ENCODE measurements around the gene TRAK2.
"Not testable (repeated sequence)": the region's sequence is repeated elsewhere in the genome, so short reads cannot be mapped to it uniquely, and the experiment has no call there.

The TRAK2 gene

GRCh38 chr2:201450954-201451291 lies 335 bp downstream of the TRAK2 start:
- DNase-seq, result no peak

- peak; percentile 58 for DNase-seq
Measured at GRCh38 chr2:201448701-201449100, 2.6 kb downstream of the TRAK2 start.

- no peak for DNase-seq
Measured at GRCh38 chr2:201448061-201448460, 3.2 kb downstream of the TRAK2 start.

GRCh38 chr2:201447086-201447485 lies 4.2 kb downstream of the TRAK2 start:
- DNase-seq, result no peak

- DNase-seq, result no peak
Measured at GRCh38 chr2:201444746-201445465, 6.4 kb downstream of the TRAK2 start.

- DNase-seq, result no peak
Measured at GRCh38 chr2:201441409-201441808, 9.8 kb downstream of the TRAK2 start.

- DNase-seq, result no peak
Measured at GRCh38 chr2:201440182-201440581, 11.1 kb downstream of the TRAK2 start.

GRCh38 chr2:201439336-201439922 lies 11.8 kb downstream of the TRAK2 start:
- DNase-seq, result not testable (repeated sequence)

- no peak for DNase-seq
Measured at GRCh38 chr2:201436141-201436540, 15.1 kb downstream of the TRAK2 start.

GRCh38 chr2:201433394-201433995 lies 17.8 kb downstream of the TRAK2 start:
- DNase-seq, result no peak

GRCh38 chr2:201432621-201433393 lies 18.5 kb downstream of the TRAK2 start:
- DNase-seq, result no peak

GRCh38 chr2:201432038-201432620 lies 19.1 kb downstream of the TRAK2 start:
- no peak for DNase-seq

- DNase-seq, result no peak
Measured at GRCh38 chr2:201430839-201431238, 20.4 kb downstream of the TRAK2 start.

- not testable (repeated sequence) for DNase-seq
Measured at GRCh38 chr2:201430322-201430721, 20.9 kb downstream of the TRAK2 start.

- DNase-seq, result not testable (repeated sequence)
Measured at GRCh38 chr2:201429835-201430234, 21.4 kb downstream of the TRAK2 start.

GRCh38 chr2:201428366-201428765 lies 22.9 kb downstream of the TRAK2 start:
- not testable (repeated sequence) for DNase-seq

GRCh38 chr2:201425952-201426351 lies 25.3 kb downstream of the TRAK2 start:
- no peak for DNase-seq

GRCh38 chr2:201420442-201421113 lies 30.7 kb downstream of the TRAK2 start:
- DNase-seq, result no peak

- DNase-seq, result no peak
Measured at GRCh38 chr2:201419986-201420385, 31.3 kb downstream of the TRAK2 start.

GRCh38 chr2:201419057-201419635 lies 32.1 kb downstream of the TRAK2 start:
- DNase-seq, result peak; percentile 19

GRCh38 chr2:201415149-201415548 lies 36.1 kb downstream of the TRAK2 start:
- no peak for DNase-seq
